ENCODE results near the gene C4BPB.

Gene C4BPB

DNA sequence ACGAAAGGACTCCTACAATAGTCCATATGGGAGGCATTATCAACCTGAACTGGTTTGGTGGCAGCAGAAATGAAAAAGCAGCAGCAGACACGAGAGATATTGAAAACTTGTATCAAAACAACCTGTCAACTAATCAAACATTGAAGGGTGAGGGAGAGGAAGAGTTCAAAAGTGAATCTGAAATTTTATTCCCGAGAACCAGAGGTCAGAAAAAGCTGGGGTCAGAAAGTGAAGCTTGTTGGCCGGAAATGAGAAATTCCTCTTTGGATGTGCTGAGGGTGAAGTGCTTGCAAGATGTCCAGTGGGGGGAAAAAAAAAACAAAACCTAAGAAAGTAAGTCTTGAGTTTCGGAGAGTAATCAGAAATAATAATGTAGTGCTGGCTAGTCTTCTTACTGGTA is 13.5 kb downstream of the C4BPB start:
- TF ChIP-seq, protein P1, sequence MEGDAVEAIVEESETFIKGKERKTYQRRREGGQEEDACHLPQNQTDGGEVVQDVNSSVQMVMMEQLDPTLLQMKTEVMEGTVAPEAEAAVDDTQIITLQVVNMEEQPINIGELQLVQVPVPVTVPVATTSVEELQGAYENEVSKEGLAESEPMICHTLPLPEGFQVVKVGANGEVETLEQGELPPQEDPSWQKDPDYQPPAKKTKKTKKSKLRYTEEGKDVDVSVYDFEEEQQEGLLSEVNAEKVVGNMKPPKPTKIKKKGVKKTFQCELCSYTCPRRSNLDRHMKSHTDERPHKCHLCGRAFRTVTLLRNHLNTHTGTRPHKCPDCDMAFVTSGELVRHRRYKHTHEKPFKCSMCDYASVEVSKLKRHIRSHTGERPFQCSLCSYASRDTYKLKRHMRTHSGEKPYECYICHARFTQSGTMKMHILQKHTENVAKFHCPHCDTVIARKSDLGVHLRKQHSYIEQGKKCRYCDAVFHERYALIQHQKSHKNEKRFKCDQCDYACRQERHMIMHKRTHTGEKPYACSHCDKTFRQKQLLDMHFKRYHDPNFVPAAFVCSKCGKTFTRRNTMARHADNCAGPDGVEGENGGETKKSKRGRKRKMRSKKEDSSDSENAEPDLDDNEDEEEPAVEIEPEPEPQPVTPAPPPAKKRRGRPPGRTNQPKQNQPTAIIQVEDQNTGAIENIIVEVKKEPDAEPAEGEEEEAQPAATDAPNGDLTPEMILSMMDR (conservative IDR thresholded peaks at IDR 0.05): no peak
- no peak overlapping the region for H3K27ac ChIP-seq

GRCh38 chr1:207102659-207103058 is 14.0 kb downstream of the C4BPB start:
- TF ChIP-seq, protein P1 (conservative IDR thresholded peaks at IDR 0.05): no peak
- no peak overlapping the region for H3K27ac ChIP-seq

DNA sequence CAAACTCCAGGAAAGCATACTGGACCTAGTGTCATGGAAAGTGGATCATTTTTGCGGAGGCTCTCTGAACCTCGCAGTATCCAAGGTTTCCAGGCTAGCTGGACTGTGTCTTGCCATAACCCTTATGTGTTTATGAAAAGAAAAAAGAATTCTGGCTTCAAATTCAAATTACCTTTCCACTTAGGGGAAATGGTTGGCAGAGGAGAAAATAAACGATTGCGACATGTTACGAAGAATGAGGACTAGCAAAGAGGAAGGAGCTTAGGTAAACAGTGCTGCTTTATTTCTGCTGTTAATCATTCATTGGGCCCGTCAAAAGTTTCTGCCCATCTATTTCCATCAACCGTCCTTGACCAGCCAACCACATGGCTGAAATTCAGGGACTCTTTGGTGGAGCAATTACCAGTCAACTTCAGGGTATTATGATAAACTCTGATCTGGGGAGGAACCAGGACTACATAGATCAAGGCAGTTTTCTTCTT is 15.3 kb downstream of the C4BPB start, which contains the start of gene C4BPA:
C4BPA (plus strand) TSS at position 342 of the 482 bp plus-strand sequence. CDS start 8,793 bp downstream, outside the sequence.
- no peak within 1 kb of the TSS for H3K27ac ChIP-seq
- TF ChIP-seq, protein P1 (conservative IDR thresholded peaks at IDR 0.05): no peak

- H3K27ac ChIP-seq: no peak overlapping the region
- TF ChIP-seq, protein P1 (conservative IDR thresholded peaks at IDR 0.05): no peak
These were observed 20.3 kb downstream of the C4BPB start for GRCh38 chr1:207109004-207109403.

DNA sequence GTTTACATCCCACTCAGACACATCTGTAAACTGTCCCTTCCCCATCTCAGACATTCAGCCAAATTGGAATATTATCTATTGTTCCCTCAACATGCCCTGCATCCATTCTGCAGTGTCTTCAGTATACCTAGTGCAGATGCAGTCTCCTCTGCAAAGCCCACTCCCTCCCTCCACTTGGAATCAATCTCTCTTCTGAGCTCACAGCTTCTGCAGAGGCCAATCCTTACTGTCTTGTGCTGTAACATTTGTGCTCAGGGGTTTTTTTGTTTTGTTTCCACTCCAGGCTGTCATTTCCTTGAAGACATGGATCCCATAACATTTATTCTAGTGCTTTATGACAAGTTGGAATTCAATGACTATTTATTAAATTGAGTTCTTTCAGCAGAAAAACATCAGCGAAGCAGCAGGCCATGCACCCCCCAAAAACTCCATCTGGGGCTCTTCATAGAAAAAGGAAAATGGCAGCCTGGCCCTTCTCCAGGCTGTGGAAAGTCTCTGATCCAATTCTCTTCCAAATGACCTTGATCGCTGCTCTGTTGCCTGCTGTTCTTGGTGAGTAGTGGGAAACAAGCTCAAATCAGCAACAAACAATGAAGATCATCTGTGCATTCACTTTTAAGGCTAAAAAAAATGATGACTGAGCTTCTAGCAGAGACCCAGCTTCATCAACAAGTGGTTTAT is 24.1 kb downstream of the C4BPB start:
- H3K27ac ChIP-seq: no peak overlapping the region
- TF ChIP-seq, protein P1 (conservative IDR thresholded peaks at IDR 0.05): no peak

DNA sequence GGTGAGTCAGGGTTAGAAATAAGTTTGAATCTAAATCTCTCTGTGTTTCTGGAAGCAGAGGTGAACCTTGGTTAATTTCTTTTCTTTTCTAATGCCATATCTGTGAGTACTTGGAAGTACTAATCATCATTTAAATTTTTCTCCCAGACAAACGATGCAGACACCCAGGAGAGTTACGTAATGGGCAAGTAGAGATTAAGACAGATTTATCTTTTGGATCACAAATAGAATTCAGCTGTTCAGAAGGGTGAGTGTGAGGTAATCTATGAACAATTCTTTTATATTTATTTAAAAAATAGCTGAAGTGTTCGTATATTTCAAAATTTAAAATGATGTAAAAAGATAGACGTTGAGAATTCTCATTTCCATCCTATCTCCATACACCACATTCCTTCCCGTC is 26.6 kb downstream of the C4BPB start:
- no peak overlapping the region for H3K27ac ChIP-seq
- TF ChIP-seq, protein P1 (conservative IDR thresholded peaks at IDR 0.05): no peak

DNA sequence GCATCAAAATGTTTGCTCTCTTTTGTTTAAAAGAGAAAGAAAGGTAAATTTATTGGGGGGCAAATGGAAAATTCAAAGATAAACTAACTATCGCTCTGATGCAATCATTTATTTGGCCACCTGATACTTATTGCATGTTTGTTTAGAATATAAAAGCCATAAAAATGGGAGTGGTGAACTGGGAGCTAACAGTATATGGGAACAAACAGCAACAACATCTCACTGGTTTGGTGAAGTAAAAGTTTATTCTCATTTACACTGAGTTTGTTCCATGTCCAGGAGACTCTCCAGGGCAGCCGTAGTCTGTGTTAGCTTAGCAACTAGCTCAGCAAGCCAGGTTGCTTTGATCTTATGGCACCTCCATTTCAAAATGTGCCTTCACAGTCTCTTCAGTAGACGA is 35.7 kb downstream of the C4BPB start:
- TF ChIP-seq, protein P1 (conservative IDR thresholded peaks at IDR 0.05): no peak
- no peak overlapping the region for H3K27ac ChIP-seq

Measured in VCaP (cell line).